A549 (cell line): ENCODE results near the gene GPR183. TPM values are rescaled to one million over a fixed set of nuclear protein-coding genes. Genes with fewer than 3 reads are reported as not detected.

Experiments
- ATAC-seq, 2 experiments: fragments of 200-7000 bp in 1 of 2; fragments of >200 bp in 1 of 2; cut with Nextera tagmentation in 1 of 2; cut with Tn5 transposase in 1 of 2; 3 replicates each; pipeline versions ENCODE4 v1.8.0 to v1.9.1; 2018 to 2020; ENCODE audit warnings: mild to moderate bottlenecking in 1 of 2, moderate library complexity in 1 of 2
- CTCF ChIA-PET: fragments of 300-600 bp; sonication (Branson Sonifier 250); formaldehyde crosslinking; extraction: SDS; loops from one replicate; lab custom pipeline; 2021; ENCODE audit warnings: antibody characterized with exemption, inconsistent platforms; lab: Yijun Ruan, JAX
- POLR2A ChIA-PET: fragments of 350-600 bp; formaldehyde crosslinking; extraction: SDS; loops from one replicate; lab custom pipeline; 2021; ENCODE audit warnings: antibody characterized with exemption, inconsistent platforms; lab: Yijun Ruan, JAX
- DNase-seq, 2 experiments: peaks; one replicate each; pipeline versions ENCODE4 v3.0.0 to v3.0.0-alpha.2; 2011 to 2016; ENCODE audit warnings: low read depth in 1 of 2, low spot score in 1 of 2
- FAIRE-seq: peaks from 2 replicates; lab custom pipeline; 2011; peaks lifted over from hg19 to GRCh38; lab: Jason Lieb, UNC
- H3K27ac ChIP-seq, 2 experiments: fragments of >200 bp; sonication (Bioruptor Twin); formaldehyde crosslinking; 3 replicates each; pipeline ENCODE4 v1.5.1; 2016 to 2017
- H3K4me1 ChIP-seq: fragments of >200 bp; sonication (Bioruptor Twin); formaldehyde crosslinking; 3 replicates; pipeline ENCODE4 v1.6.1; 2016
- H3K4me2 ChIP-seq: fragments of >200 bp; sonication (Bioruptor Twin); formaldehyde crosslinking; 3 replicates; pipeline ENCODE4 v1.6.1; 2016
- H3K4me3 ChIP-seq: fragments of >200 bp; sonication (Bioruptor Twin); formaldehyde crosslinking; 3 replicates; pipeline ENCODE4 v1.5.1; 2016
- H3K9me3 ChIP-seq: fragments of >200 bp; sonication (Bioruptor Twin); formaldehyde crosslinking; 3 replicates; pipeline ENCODE4 v1.6.1; 2016
- ATOH8 ChIP-seq: fragments of 250-450 bp; sonication (Bioruptor Pico); IDR thresholded peaks from 2 replicates; pipeline ENCODE4 v1.5.0; 2020; ENCODE audit warnings: low read depth, mild to moderate bottlenecking, moderate library complexity
- CEBPB ChIP-seq, 2 experiments: fragments of >200 bp in 1 of 2; sonication (Bioruptor Twin) in 1 of 2; formaldehyde crosslinking in 1 of 2; IDR thresholded peaks; 2 replicates each; pipeline ENCODE4 v1.6.1; 2012 to 2016
- EHF ChIP-seq: fragments of 250-450 bp; sonication (Bioruptor Pico); IDR thresholded peaks from 2 replicates; pipeline ENCODE4 v1.5.0; 2020; ENCODE audit warnings: mild to moderate bottlenecking
- EHMT2 ChIP-seq: fragments of 200-600 bp; sonication (generic); IDR thresholded peaks from 2 replicates; pipeline ENCODE4 v1.6.1; 2016; ENCODE audit warnings: antibody characterized with exemption, low read depth, mild to moderate bottlenecking, moderate library complexity
- FOXS1 ChIP-seq: fragments of 250-450 bp; sonication (Bioruptor Pico); IDR thresholded peaks from 2 replicates; pipeline ENCODE4 v1.5.0; 2020; ENCODE audit warnings: mild to moderate bottlenecking, moderate library complexity
- GATA3 ChIP-seq: IDR thresholded peaks from 2 replicates; pipeline ENCODE4 v1.6.1; 2012; ENCODE audit warnings: borderline replicate concordance
- HDAC2 ChIP-seq: fragments of 200-600 bp; sonication (generic); IDR thresholded peaks from 2 replicates; pipeline ENCODE4 v1.6.1; 2016
- HES2 ChIP-seq: fragments of >200 bp; sonication (Bioruptor Twin); formaldehyde crosslinking; IDR thresholded peaks from 2 replicates; pipeline ENCODE4 v1.6.1; 2016
- HEYL ChIP-seq: fragments of 250-450 bp; sonication (Bioruptor Pico); IDR thresholded peaks from 2 replicates; pipeline ENCODE4 v1.8.0; 2021; ENCODE audit warnings: mild to moderate bottlenecking, moderate library complexity
- HOXA7 ChIP-seq: fragments of 250-450 bp; sonication (Bioruptor Pico); IDR thresholded peaks from 2 replicates; pipeline ENCODE4 v1.5.0; 2020; ENCODE audit warnings: mild to moderate bottlenecking, moderate library complexity
- HOXB5 ChIP-seq: fragments of 250-450 bp; sonication (Bioruptor Pico); IDR thresholded peaks from 2 replicates; pipeline ENCODE4 v1.5.0; 2020; ENCODE audit warnings: mild to moderate bottlenecking, moderate library complexity
- JUN ChIP-seq, 2 experiments: fragments of >200 bp; sonication (Bioruptor Twin); formaldehyde crosslinking; IDR thresholded peaks; 2 replicates in 1 of 2; 3 replicates in 1 of 2; pipeline ENCODE4 v1.6.1; 2016 to 2017
- JUNB ChIP-seq: fragments of >200 bp; sonication (Bioruptor Twin); formaldehyde crosslinking; IDR thresholded peaks from 2 replicates; pipeline ENCODE4 v1.6.1; 2016
- MAFK ChIP-seq: fragments of 450-650 bp; IDR thresholded peaks from 2 replicates; pipeline ENCODE4 v1.6.1; 2014; ENCODE audit not compliant: partially characterized antibody
- MAZ ChIP-seq: fragments of 150-350 bp; IDR thresholded peaks from 2 replicates; pipeline ENCODE4 v1.6.1; 2014; ENCODE audit warnings: antibody characterized with exemption, low read depth, low read length, borderline replicate concordance
- NR3C1 ChIP-seq: fragments of >200 bp; sonication (Bioruptor Twin); formaldehyde crosslinking; IDR thresholded peaks from 3 replicates; pipeline ENCODE4 v1.6.1; 2017
- RNF2 ChIP-seq: fragments of 200-600 bp; sonication (generic); IDR thresholded peaks from 2 replicates; pipeline ENCODE4 v1.6.1; 2016; ENCODE audit warnings: low read depth, mild to moderate bottlenecking, antibody characterized with exemption, moderate library complexity, borderline replicate concordance
- SMC3 ChIP-seq: fragments of >200 bp; sonication (Bioruptor Twin); formaldehyde crosslinking; IDR thresholded peaks from 3 replicates; pipeline ENCODE4 v1.6.1; 2018; ENCODE audit warnings: inconsistent platforms
- ZFP36 ChIP-seq: fragments of 450-650 bp; IDR thresholded peaks from 2 replicates; pipeline ENCODE4 v1.6.1; 2014; ENCODE audit warnings: borderline replicate concordance; ENCODE audit not compliant: partially characterized antibody
- ZSCAN20 ChIP-seq: fragments of 250-450 bp; sonication (Bioruptor Pico); IDR thresholded peaks from 2 replicates; pipeline ENCODE4 v1.8.0; 2022; ENCODE audit warnings: mild to moderate bottlenecking, moderate library complexity
- WGBS: methylation state at CpG from one replicate; pipeline ENCODE4 v1.1.6; 2017; ENCODE audit errors: missing lambda C conversion rate; 5-methylcytosine and 5-hydroxymethylcytosine counted together
- polyA plus RNA-seq, 4 experiments: library from polyadenylated mRNA; depleted of rRNA in 3 of 4; stranded (reverse); fragments of >200 nt; fragmentation: RNase III in 1 of 4; extraction: RNeasy Plus Mini Kit Qiagen cat#74134 plus additional on column Dnase treatment in 1 of 4; gene quantifications; 2 replicates in 3 of 4; 3 replicates in 1 of 4; pipeline ENCODE4 v1.2.3, GENCODE V29; 2011 to 2017
- TF ChIP-seq, protein P1 (sequence below): IDR thresholded peaks from 2 replicates; pipeline ENCODE4 v1.6.1; 2012
- TF ChIP-seq, protein P2 (sequence below): IDR thresholded peaks from 2 replicates; pipeline ENCODE4 v1.6.1; 2012
- TF ChIP-seq, protein P3 (sequence below): IDR thresholded peaks from 2 replicates; pipeline ENCODE4 v1.6.1; 2012; ENCODE audit warnings: low read depth, borderline replicate concordance
- TF ChIP-seq, protein P4 (sequence below): fragments of 200-600 bp; sonication (generic); IDR thresholded peaks from 2 replicates; pipeline ENCODE4 v1.6.1; 2016; ENCODE audit warnings: antibody characterized with exemption, mild to moderate bottlenecking, moderate library complexity

Gene GPR183
- polyA plus RNA-seq, 2 of the 4 experiments (the other 2 are of a cell fraction) = not detected

GRCh38 chr13:99355267-99356011 lies 48.2 kb upstream of the GPR183 start:
- TF ChIP-seq FOXS1 (CRISPR knock-in tag) (no peak), GATA3 (no peak), SMC3 (no peak), RNF2 (no peak), EHF (no peak), HEYL (no peak), HES2 (no peak), HOXA7 (CRISPR knock-in tag) (no peak)
- TF ChIP-seq, protein P1, sequence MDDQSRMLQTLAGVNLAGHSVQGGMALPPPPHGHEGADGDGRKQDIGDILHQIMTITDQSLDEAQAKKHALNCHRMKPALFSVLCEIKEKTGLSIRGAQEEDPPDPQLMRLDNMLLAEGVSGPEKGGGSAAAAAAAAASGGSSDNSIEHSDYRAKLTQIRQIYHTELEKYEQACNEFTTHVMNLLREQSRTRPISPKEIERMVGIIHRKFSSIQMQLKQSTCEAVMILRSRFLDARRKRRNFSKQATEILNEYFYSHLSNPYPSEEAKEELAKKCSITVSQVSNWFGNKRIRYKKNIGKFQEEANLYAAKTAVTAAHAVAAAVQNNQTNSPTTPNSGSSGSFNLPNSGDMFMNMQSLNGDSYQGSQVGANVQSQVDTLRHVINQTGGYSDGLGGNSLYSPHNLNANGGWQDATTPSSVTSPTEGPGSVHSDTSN = no peak
- TF ChIP-seq, all 56 proteins: peak for 0
- ChIA-PET POLR2A (no interaction called here), CTCF (no interaction called here)
- ATAC-seq (no peak), FAIRE-seq (no peak), DNase-seq (no peak)
- H3K4me1 ChIP-seq = no peaks in the 10 kb centered on the region
- H3K9me3 ChIP-seq = no peaks in the 10 kb centered on the region
- no peak overlapping the region for H3K4me3 ChIP-seq
- H3K4me2 ChIP-seq = no peak overlapping the region
- H3K27ac ChIP-seq = no peak overlapping the region
- 93% methylated on average over 15 of the region's 18 CpGs for WGBS

GRCh38 chr13:99354371-99354951 lies 47.3 kb upstream of the GPR183 start:
- Histone ChIP-seq H3K4me1 (no peaks in the 10 kb centered on the region), H3K9me3 (no peaks in the 10 kb centered on the region), H3K4me3 (no peak overlapping the region), H3K4me2 (no peak overlapping the region), H3K27ac (no peak overlapping the region)
- no peak for FAIRE-seq
- 92% methylated on average over 8 of the region's 8 CpGs for WGBS
- DNase-seq = no peak
- no peak for ATAC-seq
- CTCF ChIA-PET = no interaction called here
- TF ChIP-seq HDAC2 (no peak), ATOH8 (CRISPR knock-in tag) (no peak), MAFK (no peak), JUN (IDR thresholded peaks at IDR 0.05) (no peak)
- TF ChIP-seq, protein P2, sequence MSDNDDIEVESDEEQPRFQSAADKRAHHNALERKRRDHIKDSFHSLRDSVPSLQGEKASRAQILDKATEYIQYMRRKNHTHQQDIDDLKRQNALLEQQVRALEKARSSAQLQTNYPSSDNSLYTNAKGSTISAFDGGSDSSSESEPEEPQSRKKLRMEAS = no peak
- TF ChIP-seq, protein P3, sequence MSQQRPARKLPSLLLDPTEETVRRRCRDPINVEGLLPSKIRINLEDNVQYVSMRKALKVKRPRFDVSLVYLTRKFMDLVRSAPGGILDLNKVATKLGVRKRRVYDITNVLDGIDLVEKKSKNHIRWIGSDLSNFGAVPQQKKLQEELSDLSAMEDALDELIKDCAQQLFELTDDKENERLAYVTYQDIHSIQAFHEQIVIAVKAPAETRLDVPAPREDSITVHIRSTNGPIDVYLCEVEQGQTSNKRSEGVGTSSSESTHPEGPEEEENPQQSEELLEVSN = no peak
- POLR2A ChIA-PET = no interaction called here

- DNase-seq (no peak), ATAC-seq (no peak)
- POLR2A ChIA-PET = no interaction called here
- Histone ChIP-seq H3K4me2 (no peak overlapping the region), H3K9me3 (no peaks in the 10 kb centered on the region), H3K4me1 (no peaks in the 10 kb centered on the region)
- CTCF ChIA-PET = no interaction called here
- TF ChIP-seq FOXS1 (CRISPR knock-in tag) = no peak
- TF ChIP-seq, all 56 proteins: peak for 0
- no peak overlapping the region for H3K4me3 ChIP-seq
- FAIRE-seq = no peak
- 91% methylated on average over 7 of the region's 8 CpGs for WGBS
- H3K27ac ChIP-seq = no peak overlapping the region
Observed at GRCh38 chr13:99353836-99354235, 46.6 kb upstream of the GPR183 start.

- ATAC-seq = no peak
- CTCF ChIA-PET = interaction anchor here (1.3 kb wide), 1 partner anchor 87 kb away, joined by 3 read pairs; no protein-coding TSS in a partner anchor
- no peak overlapping the region for H3K4me3 ChIP-seq
- H3K9me3 ChIP-seq = no peaks in the 10 kb centered on the region
- H3K27ac ChIP-seq = no peak overlapping the region
- no peak overlapping the region for H3K4me2 ChIP-seq
- POLR2A ChIA-PET = no interaction called here
- WGBS = 89% methylated on average over 2 of the region's 2 CpGs
- DNase-seq = no peak
- no peaks in the 10 kb centered on the region for H3K4me1 ChIP-seq
- FAIRE-seq = no peak
- TF ChIP-seq ZFP36 (no peak), HEYL (no peak), GATA3 (no peak), RNF2 (no peak), SMC3 (no peak), EHMT2 (no peak), HOXA7 (CRISPR knock-in tag) (no peak), NR3C1 (no peak), JUNB (no peak), MAFK (no peak), CEBPB (IDR thresholded peaks at IDR 0.05) (no peak), ZSCAN20 (CRISPR knock-in tag) (no peak), HOXB5 (no peak), MAZ (no peak)
- TF ChIP-seq, protein P4, sequence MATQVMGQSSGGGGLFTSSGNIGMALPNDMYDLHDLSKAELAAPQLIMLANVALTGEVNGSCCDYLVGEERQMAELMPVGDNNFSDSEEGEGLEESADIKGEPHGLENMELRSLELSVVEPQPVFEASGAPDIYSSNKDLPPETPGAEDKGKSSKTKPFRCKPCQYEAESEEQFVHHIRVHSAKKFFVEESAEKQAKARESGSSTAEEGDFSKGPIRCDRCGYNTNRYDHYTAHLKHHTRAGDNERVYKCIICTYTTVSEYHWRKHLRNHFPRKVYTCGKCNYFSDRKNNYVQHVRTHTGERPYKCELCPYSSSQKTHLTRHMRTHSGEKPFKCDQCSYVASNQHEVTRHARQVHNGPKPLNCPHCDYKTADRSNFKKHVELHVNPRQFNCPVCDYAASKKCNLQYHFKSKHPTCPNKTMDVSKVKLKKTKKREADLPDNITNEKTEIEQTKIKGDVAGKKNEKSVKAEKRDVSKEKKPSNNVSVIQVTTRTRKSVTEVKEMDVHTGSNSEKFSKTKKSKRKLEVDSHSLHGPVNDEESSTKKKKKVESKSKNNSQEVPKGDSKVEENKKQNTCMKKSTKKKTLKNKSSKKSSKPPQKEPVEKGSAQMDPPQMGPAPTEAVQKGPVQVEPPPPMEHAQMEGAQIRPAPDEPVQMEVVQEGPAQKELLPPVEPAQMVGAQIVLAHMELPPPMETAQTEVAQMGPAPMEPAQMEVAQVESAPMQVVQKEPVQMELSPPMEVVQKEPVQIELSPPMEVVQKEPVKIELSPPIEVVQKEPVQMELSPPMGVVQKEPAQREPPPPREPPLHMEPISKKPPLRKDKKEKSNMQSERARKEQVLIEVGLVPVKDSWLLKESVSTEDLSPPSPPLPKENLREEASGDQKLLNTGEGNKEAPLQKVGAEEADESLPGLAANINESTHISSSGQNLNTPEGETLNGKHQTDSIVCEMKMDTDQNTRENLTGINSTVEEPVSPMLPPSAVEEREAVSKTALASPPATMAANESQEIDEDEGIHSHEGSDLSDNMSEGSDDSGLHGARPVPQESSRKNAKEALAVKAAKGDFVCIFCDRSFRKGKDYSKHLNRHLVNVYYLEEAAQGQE = no peak
Observed at GRCh38 chr13:99353246-99353600, 46.0 kb upstream of the GPR183 start.
